Measurements from ENCODE around the gene LZTR1. TPM values are rescaled to one million over a fixed set of nuclear protein-coding genes. Genes with fewer than 3 reads are reported as not detected.

Gene LZTR1
- total and polyA plus RNA-seq, 2 of the 8 experiments (the other 6 are each of a cell fraction or from before 2014, with no cell fraction given): 22.3 to 31.0 TPM

DNA sequence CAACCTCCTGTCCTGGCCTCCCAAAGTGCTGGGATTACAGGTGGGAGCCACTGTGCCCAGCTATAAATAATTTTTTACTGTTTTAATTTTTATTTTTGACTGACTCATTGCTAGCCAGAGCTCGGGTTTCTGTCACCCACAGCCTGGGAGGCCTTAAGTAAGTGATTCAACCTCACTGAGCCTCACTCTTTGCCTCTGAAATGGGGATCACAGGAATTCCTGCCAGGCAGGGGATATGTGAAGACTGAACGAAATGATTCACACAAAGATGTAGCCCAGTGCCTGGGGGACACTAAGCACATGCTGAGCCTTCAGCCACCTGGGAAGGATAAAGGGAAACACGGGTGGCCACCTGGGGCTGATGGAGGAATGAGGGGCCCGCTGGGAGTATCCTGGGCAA lies 59.8 kb downstream of the LZTR1 start (continued):
- TF ChIP-seq, protein P1, sequence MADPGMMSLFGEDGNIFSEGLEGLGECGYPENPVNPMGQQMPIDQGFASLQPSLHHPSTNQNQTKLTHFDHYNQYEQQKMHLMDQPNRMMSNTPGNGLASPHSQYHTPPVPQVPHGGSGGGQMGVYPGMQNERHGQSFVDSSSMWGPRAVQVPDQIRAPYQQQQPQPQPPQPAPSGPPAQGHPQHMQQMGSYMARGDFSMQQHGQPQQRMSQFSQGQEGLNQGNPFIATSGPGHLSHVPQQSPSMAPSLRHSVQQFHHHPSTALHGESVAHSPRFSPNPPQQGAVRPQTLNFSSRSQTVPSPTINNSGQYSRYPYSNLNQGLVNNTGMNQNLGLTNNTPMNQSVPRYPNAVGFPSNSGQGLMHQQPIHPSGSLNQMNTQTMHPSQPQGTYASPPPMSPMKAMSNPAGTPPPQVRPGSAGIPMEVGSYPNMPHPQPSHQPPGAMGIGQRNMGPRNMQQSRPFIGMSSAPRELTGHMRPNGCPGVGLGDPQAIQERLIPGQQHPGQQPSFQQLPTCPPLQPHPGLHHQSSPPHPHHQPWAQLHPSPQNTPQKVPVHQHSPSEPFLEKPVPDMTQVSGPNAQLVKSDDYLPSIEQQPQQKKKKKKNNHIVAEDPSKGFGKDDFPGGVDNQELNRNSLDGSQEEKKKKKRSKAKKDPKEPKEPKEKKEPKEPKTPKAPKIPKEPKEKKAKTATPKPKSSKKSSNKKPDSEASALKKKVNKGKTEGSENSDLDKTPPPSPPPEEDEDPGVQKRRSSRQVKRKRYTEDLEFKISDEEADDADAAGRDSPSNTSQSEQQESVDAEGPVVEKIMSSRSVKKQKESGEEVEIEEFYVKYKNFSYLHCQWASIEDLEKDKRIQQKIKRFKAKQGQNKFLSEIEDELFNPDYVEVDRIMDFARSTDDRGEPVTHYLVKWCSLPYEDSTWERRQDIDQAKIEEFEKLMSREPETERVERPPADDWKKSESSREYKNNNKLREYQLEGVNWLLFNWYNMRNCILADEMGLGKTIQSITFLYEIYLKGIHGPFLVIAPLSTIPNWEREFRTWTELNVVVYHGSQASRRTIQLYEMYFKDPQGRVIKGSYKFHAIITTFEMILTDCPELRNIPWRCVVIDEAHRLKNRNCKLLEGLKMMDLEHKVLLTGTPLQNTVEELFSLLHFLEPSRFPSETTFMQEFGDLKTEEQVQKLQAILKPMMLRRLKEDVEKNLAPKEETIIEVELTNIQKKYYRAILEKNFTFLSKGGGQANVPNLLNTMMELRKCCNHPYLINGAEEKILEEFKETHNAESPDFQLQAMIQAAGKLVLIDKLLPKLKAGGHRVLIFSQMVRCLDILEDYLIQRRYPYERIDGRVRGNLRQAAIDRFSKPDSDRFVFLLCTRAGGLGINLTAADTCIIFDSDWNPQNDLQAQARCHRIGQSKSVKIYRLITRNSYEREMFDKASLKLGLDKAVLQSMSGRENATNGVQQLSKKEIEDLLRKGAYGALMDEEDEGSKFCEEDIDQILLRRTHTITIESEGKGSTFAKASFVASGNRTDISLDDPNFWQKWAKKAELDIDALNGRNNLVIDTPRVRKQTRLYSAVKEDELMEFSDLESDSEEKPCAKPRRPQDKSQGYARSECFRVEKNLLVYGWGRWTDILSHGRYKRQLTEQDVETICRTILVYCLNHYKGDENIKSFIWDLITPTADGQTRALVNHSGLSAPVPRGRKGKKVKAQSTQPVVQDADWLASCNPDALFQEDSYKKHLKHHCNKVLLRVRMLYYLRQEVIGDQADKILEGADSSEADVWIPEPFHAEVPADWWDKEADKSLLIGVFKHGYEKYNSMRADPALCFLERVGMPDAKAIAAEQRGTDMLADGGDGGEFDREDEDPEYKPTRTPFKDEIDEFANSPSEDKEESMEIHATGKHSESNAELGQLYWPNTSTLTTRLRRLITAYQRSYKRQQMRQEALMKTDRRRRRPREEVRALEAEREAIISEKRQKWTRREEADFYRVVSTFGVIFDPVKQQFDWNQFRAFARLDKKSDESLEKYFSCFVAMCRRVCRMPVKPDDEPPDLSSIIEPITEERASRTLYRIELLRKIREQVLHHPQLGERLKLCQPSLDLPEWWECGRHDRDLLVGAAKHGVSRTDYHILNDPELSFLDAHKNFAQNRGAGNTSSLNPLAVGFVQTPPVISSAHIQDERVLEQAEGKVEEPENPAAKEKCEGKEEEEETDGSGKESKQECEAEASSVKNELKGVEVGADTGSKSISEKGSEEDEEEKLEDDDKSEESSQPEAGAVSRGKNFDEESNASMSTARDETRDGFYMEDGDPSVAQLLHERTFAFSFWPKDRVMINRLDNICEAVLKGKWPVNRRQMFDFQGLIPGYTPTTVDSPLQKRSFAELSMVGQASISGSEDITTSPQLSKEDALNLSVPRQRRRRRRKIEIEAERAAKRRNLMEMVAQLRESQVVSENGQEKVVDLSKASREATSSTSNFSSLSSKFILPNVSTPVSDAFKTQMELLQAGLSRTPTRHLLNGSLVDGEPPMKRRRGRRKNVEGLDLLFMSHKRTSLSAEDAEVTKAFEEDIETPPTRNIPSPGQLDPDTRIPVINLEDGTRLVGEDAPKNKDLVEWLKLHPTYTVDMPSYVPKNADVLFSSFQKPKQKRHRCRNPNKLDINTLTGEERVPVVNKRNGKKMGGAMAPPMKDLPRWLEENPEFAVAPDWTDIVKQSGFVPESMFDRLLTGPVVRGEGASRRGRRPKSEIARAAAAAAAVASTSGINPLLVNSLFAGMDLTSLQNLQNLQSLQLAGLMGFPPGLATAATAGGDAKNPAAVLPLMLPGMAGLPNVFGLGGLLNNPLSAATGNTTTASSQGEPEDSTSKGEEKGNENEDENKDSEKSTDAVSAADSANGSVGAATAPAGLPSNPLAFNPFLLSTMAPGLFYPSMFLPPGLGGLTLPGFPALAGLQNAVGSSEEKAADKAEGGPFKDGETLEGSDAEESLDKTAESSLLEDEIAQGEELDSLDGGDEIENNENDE (IDR thresholded peaks at IDR 0.05; ENCODE audit: insufficient replicate concordance, low read length): no peak
- TF ChIP-seq SRF (IDR thresholded peaks at IDR 0.05; ENCODE audit: low read depth, low read length): no peak
- TF ChIP-seq MAX (IDR thresholded peaks at IDR 0.05): no peak
- no peak for TF ChIP-seq ATF2 (IDR thresholded peaks at IDR 0.05; ENCODE audit: low read length)
- no peak for TF ChIP-seq POU5F1 (IDR thresholded peaks at IDR 0.05; ENCODE audit: low read depth, low read length)
- no peak for TF ChIP-seq GABPA (IDR thresholded peaks at IDR 0.05; ENCODE audit: borderline replicate concordance, insufficient read depth, low read length)
- TF ChIP-seq TAF1 (IDR thresholded peaks at IDR 0.05; ENCODE audit: low read depth, low read length): no peak
- TF ChIP-seq, protein P2, sequence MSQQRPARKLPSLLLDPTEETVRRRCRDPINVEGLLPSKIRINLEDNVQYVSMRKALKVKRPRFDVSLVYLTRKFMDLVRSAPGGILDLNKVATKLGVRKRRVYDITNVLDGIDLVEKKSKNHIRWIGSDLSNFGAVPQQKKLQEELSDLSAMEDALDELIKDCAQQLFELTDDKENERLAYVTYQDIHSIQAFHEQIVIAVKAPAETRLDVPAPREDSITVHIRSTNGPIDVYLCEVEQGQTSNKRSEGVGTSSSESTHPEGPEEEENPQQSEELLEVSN (IDR thresholded peaks at IDR 0.05): no peak
- no peak for TF ChIP-seq TCF12 (IDR thresholded peaks at IDR 0.05; ENCODE audit: low read depth, low read length)
